Kidney (tissue), 14 donors: ENCODE results near the gene LRRC26. TPM values are rescaled to one million over a fixed set of nuclear protein-coding genes. Genes with fewer than 3 reads are reported as not detected.

Source experiments
- DNase-seq, 5 donors: peaks; one replicate each; pipeline ENCODE4 v3.0.0-alpha.2; 2013 to 2020
- FAIRE-seq: peaks from 2 replicates; lab custom pipeline; 2012; peaks lifted over from hg19 to GRCh38; lab: Jason Lieb, UNC
- H3K27ac ChIP-seq, 2 donors: one replicate each; pipeline ENCODE4 v1.7.0; 2013; ENCODE audit warnings: low read depth in 2 of 2, low read length in 2 of 2, inconsistent platforms in 1 of 2
- H3K27me3 ChIP-seq: one replicate; pipeline ENCODE4 v1.7.1; 2013; ENCODE audit warnings: low read length, inconsistent platforms; ENCODE audit not compliant: control insufficient read depth, insufficient read depth
- H3K36me3 ChIP-seq, 3 donors: one replicate each; pipeline versions ENCODE4 v1.7.0 to v1.7.1; 2013; ENCODE audit warnings: low read length in 3 of 3, control low read depth in 1 of 3, inconsistent platforms in 1 of 3; ENCODE audit not compliant: insufficient read depth in 3 of 3, control insufficient read depth in 2 of 3
- H3K4me1 ChIP-seq, 3 donors: one replicate each; pipeline versions ENCODE4 v1.7.0 to v1.7.1; 2013; ENCODE audit warnings: low read length in 3 of 3, inconsistent platforms in 1 of 3, low read depth in 1 of 3; ENCODE audit not compliant: control insufficient read depth in 2 of 3, insufficient read depth in 2 of 3
- H3K4me3 ChIP-seq, 3 donors: one replicate each; pipeline versions ENCODE4 v1.7.0 to v1.8.1; 2013; ENCODE audit warnings: low read length in 3 of 3, control low read depth in 1 of 3, inconsistent platforms in 1 of 3
- H3K9ac ChIP-seq, 3 donors: one replicate each; pipeline versions ENCODE4 v1.7.0 to v1.7.1; 2013; ENCODE audit warnings: low read length in 3 of 3, control low read depth in 1 of 3, inconsistent platforms in 1 of 3
- H3K9me3 ChIP-seq, 3 donors: one replicate each; pipeline versions ENCODE4 v1.7.0 to v1.7.1; 2013; ENCODE audit warnings: low read length in 3 of 3, control low read depth in 1 of 3, inconsistent platforms in 1 of 3; ENCODE audit not compliant: control insufficient read depth in 2 of 3, insufficient read depth in 1 of 3
- CTCF ChIP-seq: IDR thresholded peaks from 3 replicates; pipeline ENCODE4 v1.5.1; 2012; ENCODE audit warnings: mild to moderate bottlenecking, moderate library complexity, borderline replicate concordance; ENCODE audit not compliant: insufficient read depth; ENCODE audit errors: extremely low read depth
- intact Hi-C: fragments of 100-400 bp; cut with DNase I; formaldehyde crosslinking; loops from one replicate; pipeline ENCODE4 v1.11.1; 2022
- polyA plus RNA-seq: library from polyadenylated mRNA; stranded (reverse); fragments of 350-450 nt; fragmentation: Illumina TruSeq; extraction: RNeasy Lipid Tissue Mini Kit (QIAGEN cat#74804); gene quantifications from one replicate; pipeline ENCODE4 v1.2.3, GENCODE V29; 2014; ENCODE audit warnings: low read depth, low replicate concordance; ENCODE audit not compliant: insufficient read depth
- total RNA-seq: library from RNA; stranded (reverse); fragmentation: NEBNext Ultra II Directional; extraction: Animal tissue kit (Norgen Biotek cat#: 25700); gene quantifications from one replicate; pipeline ENCODE4 v1.2.1, GENCODE V29; 2021
- donor health status: control.
- donor health status: control.
- donor health status: control.
- donor health status: control.
- donor health status: control.
- donor health status: DM: yes; HTN: yes; CAD: no.
- donor health status: Normal renal cell carcinoma (clear cell type).

LRRC26 gene
- total and polyA plus RNA-seq, 2 donors from 2014 or later: 0.25 TPM; not detected in 1

GRCh38 chr9:137214620-137215019 lies 44.8 kb upstream of the LRRC26 start:
- DNase-seq (no peak), FAIRE-seq (no peak)
- Histone ChIP-seq H3K27me3 (no peaks in the 10 kb centered on the region), H3K4me1 (peaks cover 0 to 21% (median 0%) of the 10 kb centered on the region in 3 donors), H3K27ac (no peak overlapping the region), H3K9me3 (no peaks in the 10 kb centered on the region), H3K4me3 (no peak overlapping the region), H3K36me3 (peaks cover 0 to 2% (median 0%) of the 10 kb centered on the region in 3 donors), H3K9ac (no peak overlapping the region)
- intact Hi-C loops: no loop called here
- TF ChIP-seq CTCF: no peak

GRCh38 chr9:137213160-137214060 lies 43.6 kb upstream of the LRRC26 start:
- no peak overlapping the region for H3K9ac ChIP-seq
- H3K27me3 ChIP-seq: no peaks in the 10 kb centered on the region
- no peak for FAIRE-seq
- no peak for TF ChIP-seq CTCF
- no peak for DNase-seq
- no peaks in the 10 kb centered on the region for H3K9me3 ChIP-seq
- intact Hi-C loops: no loop called here
- no peak overlapping the region for H3K27ac ChIP-seq
- peaks cover 0 to 2% (median 0%) of the 10 kb centered on the region in 3 donors for H3K36me3 ChIP-seq
- H3K4me1 ChIP-seq: peaks cover 0 to 16% (median 0%) of the 10 kb centered on the region in 3 donors
- no peak overlapping the region for H3K4me3 ChIP-seq

- H3K27ac ChIP-seq: no peak overlapping the region
- H3K9me3 ChIP-seq: no peaks in the 10 kb centered on the region
- no peak overlapping the region for H3K4me3 ChIP-seq
- TF ChIP-seq CTCF: no peak
- DNase-seq (no peak), FAIRE-seq (no peak)
- H3K36me3 ChIP-seq: peaks cover 0 to 2% (median 0%) of the 10 kb centered on the region in 3 donors
- peaks cover 0 to 9% (median 0%) of the 10 kb centered on the region in 3 donors for H3K4me1 ChIP-seq
- intact Hi-C loops: no loop called here
- H3K9ac ChIP-seq: no peak overlapping the region
- H3K27me3 ChIP-seq: no peaks in the 10 kb centered on the region
These were observed 42.7 kb upstream of the LRRC26 start for GRCh38 chr9:137212520-137212919.
